Liver (tissue), 9 donors: ENCODE data around the gene CHSY1. TPM values are rescaled to one million over a fixed set of nuclear protein-coding genes. Genes with fewer than 3 reads are reported as not detected.
A peak's percentile ranks its signal among the peaks of the same experiment; 100 is the strongest.

ENCODE experiments used
- DNase-seq: peaks from one replicate; pipeline ENCODE4 v3.0.0-alpha.2; 2017; ENCODE audit warnings: low spot score
- H3K27ac ChIP-seq, 2 donors: one replicate each; pipeline ENCODE4 v1.7.0; 2013; ENCODE audit warnings: inconsistent platforms in 2 of 2, low read length in 2 of 2, control low read depth in 1 of 2, low read depth in 1 of 2, mild to moderate bottlenecking in 1 of 2
- H3K27me3 ChIP-seq, 4 donors: one replicate each; pipeline versions ENCODE4 v1.6.1 to v1.7.0; 2013; ENCODE audit warnings: low read length in 3 of 4, inconsistent platforms in 1 of 4, mild to moderate bottlenecking in 1 of 4, moderate library complexity in 1 of 4; ENCODE audit not compliant: control insufficient read depth in 4 of 4, insufficient read depth in 4 of 4
- H3K36me3 ChIP-seq, 4 donors: one replicate each; pipeline versions ENCODE4 v1.6.1 to v1.7.0; 2013; ENCODE audit warnings: low read length in 3 of 4, mild to moderate bottlenecking in 3 of 4, low read depth in 1 of 4, moderate library complexity in 1 of 4; ENCODE audit not compliant: control insufficient read depth in 4 of 4, insufficient read depth in 3 of 4
- H3K4me1 ChIP-seq, 4 donors: one replicate each; pipeline versions ENCODE4 v1.6.1 to v1.7.0; 2013; ENCODE audit warnings: low read length in 3 of 4, mild to moderate bottlenecking in 3 of 4, moderate library complexity in 1 of 4; ENCODE audit not compliant: control insufficient read depth in 4 of 4, insufficient read depth in 4 of 4
- H3K4me3 ChIP-seq, 3 donors: one replicate each; pipeline versions ENCODE4 v1.6.1 to v1.7.0; 2013; ENCODE audit warnings: low read length in 3 of 3, control low read depth in 1 of 3, low read depth in 1 of 3, mild to moderate bottlenecking in 1 of 3
- H3K9ac ChIP-seq, 2 donors: one replicate each; pipeline ENCODE4 v1.7.0; 2013; ENCODE audit warnings: low read length in 2 of 2, mild to moderate bottlenecking in 2 of 2, moderate library complexity in 2 of 2, control low read depth in 1 of 2, low read depth in 1 of 2
- H3K9me3 ChIP-seq, 4 donors: one replicate each; pipeline versions ENCODE4 v1.6.1 to v1.7.0; 2013; ENCODE audit warnings: low read length in 3 of 4; ENCODE audit not compliant: control insufficient read depth in 4 of 4
- ATF3 ChIP-seq: IDR thresholded peaks from 2 replicates; pipeline ENCODE4 v1.6.1; 2016; ENCODE audit warnings: antibody characterized with exemption
- CTCF ChIP-seq: fragments of 150-350 bp; IDR thresholded peaks from 2 replicates; pipeline ENCODE4 v1.5.1; 2017; ENCODE audit warnings: improper control_type of control experiment, low read depth, low read length; ENCODE audit not compliant: missing input control
- EGR1 ChIP-seq, 2 donors: IDR thresholded peaks; 2 replicates each; pipeline ENCODE4 v1.6.1; 2016 to 2018; ENCODE audit warnings: antibody characterized with exemption in 2 of 2, low read depth in 2 of 2
- FOXA1 ChIP-seq: IDR thresholded peaks from 2 replicates; pipeline ENCODE4 v1.6.1; 2016; ENCODE audit warnings: antibody characterized with exemption
- FOXA2 ChIP-seq: IDR thresholded peaks from 2 replicates; pipeline ENCODE4 v1.6.1; 2016; ENCODE audit warnings: antibody characterized with exemption
- GABPA ChIP-seq, 2 donors: IDR thresholded peaks in 1 of 2; conservative IDR thresholded peaks in 1 of 2; 2 replicates each; pipeline ENCODE4 v1.6.1; 2016; ENCODE audit warnings: antibody characterized with exemption in 2 of 2, mild to moderate bottlenecking in 1 of 2, moderate library complexity in 1 of 2
- HNF4G ChIP-seq: IDR thresholded peaks from 2 replicates; pipeline ENCODE4 v1.6.1; 2016; ENCODE audit warnings: antibody characterized with exemption
- JUND ChIP-seq, 2 donors: IDR thresholded peaks; 2 replicates each; pipeline ENCODE4 v1.6.1; 2016; ENCODE audit warnings: antibody characterized with exemption in 2 of 2
- NR2F2 ChIP-seq: IDR thresholded peaks from 2 replicates; pipeline ENCODE4 v1.6.1; 2016; ENCODE audit warnings: antibody characterized with exemption
- RXRA ChIP-seq, 2 donors: IDR thresholded peaks; 2 replicates each; pipeline ENCODE4 v1.6.1; 2017 to 2018; ENCODE audit warnings: antibody characterized with exemption in 2 of 2, mild to moderate bottlenecking in 1 of 2
- SP1 ChIP-seq: IDR thresholded peaks from 2 replicates; pipeline ENCODE4 v1.6.1; 2018; ENCODE audit warnings: antibody characterized with exemption, mild to moderate bottlenecking
- TAF1 ChIP-seq: conservative IDR thresholded peaks from 2 replicates; pipeline ENCODE4 v1.6.1; 2016; ENCODE audit warnings: antibody characterized with exemption, mild to moderate bottlenecking
- YY1 ChIP-seq: IDR thresholded peaks from 2 replicates; pipeline ENCODE4 v1.6.1; 2016; ENCODE audit warnings: antibody characterized with exemption, mild to moderate bottlenecking
- ZBTB33 ChIP-seq: IDR thresholded peaks from 2 replicates; pipeline ENCODE4 v1.6.1; 2016; ENCODE audit warnings: antibody characterized with exemption
- WGBS: extraction: QIAGEN DNeasy Blood & Tissue Kit; methylation state at CpG from one replicate; pipeline ENCODE4 v1.1.7; 2013; 5-methylcytosine and 5-hydroxymethylcytosine counted together
- polyA plus RNA-seq, 2 donors: library from polyadenylated mRNA; stranded (reverse) in 1 of 2; unstranded in 1 of 2; fragments of 200-250 nt in 1 of 2; fragments of >200 nt in 1 of 2; fragmentation: Nextera tagmentation in 1 of 2; extraction: Ambion mirVana in 1 of 2; gene quantifications; one replicate each; pipeline versions ENCODE4 v1.2.1 to v1.2.3, GENCODE V29; 2013 to 2015
- total RNA-seq, 2 donors: library from RNA; depleted of rRNA; stranded (reverse); fragments of >200 nt; gene quantifications; one replicate each; pipeline ENCODE4 v1.2.3, GENCODE V29; 2014
- donor health status: healthy.
- donor health status: healthy.
- donor health status: healthy.
- donor health status: healthy.
- donor health status: healthy.

CHSY1 gene
- total and polyA plus RNA-seq, 4 donors: 1.4 to 12.3 (median 6.6) TPM

- Histone ChIP-seq H3K4me3 (peak overlapping the region; percentile 12 to 95 (median 59)), H3K27me3 (no peaks in the 10 kb centered on the region), H3K4me1 (peaks cover 3 to 21% (median 8%) of the 10 kb centered on the region in 4 donors), H3K9ac (peak overlapping the region in 1 of 2 donors; percentile 74), H3K9me3 (no peaks in the 10 kb centered on the region), H3K27ac (peak overlapping the region in 1 of 2 donors; percentile 65), H3K36me3 (no peaks in the 10 kb centered on the region)
- no peak for DNase-seq
- no peak for TF ChIP-seq GABPA (IDR thresholded peaks at IDR 0.05 in 1 of 2, conservative IDR thresholded peaks at IDR 0.05 in 1 of 2)
- TF ChIP-seq ATF3: no peak
- TF ChIP-seq FOXA2: no peak
- no peak for TF ChIP-seq EGR1 (IDR thresholded peaks at IDR 0.05; ENCODE audit: low read depth in 2 of 2)
- no peak for TF ChIP-seq FOXA1
- TF ChIP-seq RXRA (IDR thresholded peaks at IDR 0.05): no peak
- TF ChIP-seq CTCF: no peak
- TF ChIP-seq HNF4G: no peak
- no peak for TF ChIP-seq TAF1
- no peak for TF ChIP-seq NR2F2
- 25% methylated on average over 6 of the region's 6 CpGs for WGBS
These were observed 1.5 kb downstream of the CHSY1 start for GRCh38 chr15:101250341-101250831.

- WGBS: 74% methylated on average over 3 of the region's 3 CpGs
- Histone ChIP-seq H3K36me3 (no peaks in the 10 kb centered on the region), H3K27me3 (no peaks in the 10 kb centered on the region), H3K4me1 (peaks cover 3 to 21% (median 10%) of the 10 kb centered on the region in 4 donors), H3K27ac (no peak overlapping the region), H3K4me3 (no peak overlapping the region), H3K9me3 (no peaks in the 10 kb centered on the region), H3K9ac (no peak overlapping the region)
- TF ChIP-seq ATF3 (no peak), JUND (IDR thresholded peaks at IDR 0.05) (no peak), GABPA (IDR thresholded peaks at IDR 0.05 in 1 of 2, conservative IDR thresholded peaks at IDR 0.05 in 1 of 2) (no peak), FOXA2 (no peak), RXRA (IDR thresholded peaks at IDR 0.05) (no peak), SP1 (no peak), HNF4G (no peak), FOXA1 (no peak), CTCF (no peak), YY1 (no peak), ZBTB33 (no peak)
- DNase-seq: no peak
These were observed 3.6 kb downstream of the CHSY1 start for GRCh38 chr15:101248274-101248673.
